Breast epithelium (tissue), 3 donors: ENCODE measurements around the gene VIL1.
A peak's percentile ranks its signal among the peaks of the same experiment; 100 is the strongest.

ENCODE experiments used
- POLR2A ChIP-seq: fragments of 450-650 bp; IDR thresholded peaks from one replicate; pipeline ENCODE4 v1.6.1; 2016; ENCODE audit warnings: antibody characterized with exemption, mild to moderate bottlenecking, moderate library complexity
- POLR2AphosphoS5 ChIP-seq, 3 donors: sonication (generic); formaldehyde crosslinking; IDR thresholded peaks; one replicate each; pipeline ENCODE4 v1.6.1; 2017; ENCODE audit warnings: antibody characterized with exemption in 3 of 3
- TF ChIP-seq, protein P1 (sequence below), 3 donors: fragments of 450-650 bp; IDR thresholded peaks; one replicate each; pipeline ENCODE4 v1.5.1; 2016 to 2017; ENCODE audit warnings: antibody characterized with exemption in 3 of 3, mild to moderate bottlenecking in 3 of 3, moderate library complexity in 3 of 3

DNA sequence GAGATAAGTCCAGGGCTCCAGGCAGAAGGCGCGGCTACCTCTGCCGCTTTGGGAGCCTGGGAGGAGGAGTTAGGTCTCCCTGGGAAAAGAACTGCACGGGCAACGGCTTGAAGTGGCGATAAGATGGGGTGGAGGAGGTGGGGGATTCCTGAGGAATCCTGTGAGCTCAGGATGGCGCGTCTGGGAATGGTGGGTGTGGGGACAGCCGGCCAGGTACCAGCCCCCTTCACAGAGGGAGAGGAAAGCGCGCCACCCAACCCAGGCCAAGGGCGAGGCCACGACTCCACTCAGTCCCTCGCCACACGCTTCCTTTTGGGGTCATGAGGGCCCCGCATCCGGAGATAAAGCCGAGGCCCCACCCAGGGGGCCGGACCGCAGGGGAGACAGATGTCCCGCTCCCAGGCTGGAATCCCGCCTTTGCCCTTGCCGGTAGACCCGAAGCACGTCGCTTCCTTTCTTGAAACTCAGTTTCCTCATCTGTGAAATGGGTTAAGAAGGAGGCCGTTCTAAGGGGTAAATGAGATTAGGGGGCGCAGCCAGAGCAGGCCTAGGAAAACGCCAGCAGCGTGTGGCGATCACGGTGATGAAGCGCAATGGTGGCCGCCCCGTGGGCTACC lies 21.0 kb upstream of the VIL1 start:
- peak in 2 of 3 donors; percentile 16 to 49 for TF ChIP-seq POLR2AphosphoS5 (IDR thresholded peaks at IDR 0.05)
- TF ChIP-seq, protein P1, sequence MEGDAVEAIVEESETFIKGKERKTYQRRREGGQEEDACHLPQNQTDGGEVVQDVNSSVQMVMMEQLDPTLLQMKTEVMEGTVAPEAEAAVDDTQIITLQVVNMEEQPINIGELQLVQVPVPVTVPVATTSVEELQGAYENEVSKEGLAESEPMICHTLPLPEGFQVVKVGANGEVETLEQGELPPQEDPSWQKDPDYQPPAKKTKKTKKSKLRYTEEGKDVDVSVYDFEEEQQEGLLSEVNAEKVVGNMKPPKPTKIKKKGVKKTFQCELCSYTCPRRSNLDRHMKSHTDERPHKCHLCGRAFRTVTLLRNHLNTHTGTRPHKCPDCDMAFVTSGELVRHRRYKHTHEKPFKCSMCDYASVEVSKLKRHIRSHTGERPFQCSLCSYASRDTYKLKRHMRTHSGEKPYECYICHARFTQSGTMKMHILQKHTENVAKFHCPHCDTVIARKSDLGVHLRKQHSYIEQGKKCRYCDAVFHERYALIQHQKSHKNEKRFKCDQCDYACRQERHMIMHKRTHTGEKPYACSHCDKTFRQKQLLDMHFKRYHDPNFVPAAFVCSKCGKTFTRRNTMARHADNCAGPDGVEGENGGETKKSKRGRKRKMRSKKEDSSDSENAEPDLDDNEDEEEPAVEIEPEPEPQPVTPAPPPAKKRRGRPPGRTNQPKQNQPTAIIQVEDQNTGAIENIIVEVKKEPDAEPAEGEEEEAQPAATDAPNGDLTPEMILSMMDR (IDR thresholded peaks at IDR 0.05) = no peak
- TF ChIP-seq POLR2A = peak; percentile 40
